Measurements from ENCODE around the gene SLC25A46.
"Not testable (repeated sequence)": the region's sequence is repeated elsewhere in the genome, so short reads cannot be mapped to it uniquely, and the experiment has no call there.

SLC25A46 gene

GRCh38 chr5:110738812-110739651 lies at the start of gene SLC25A46:
TSS of gene SLC25A46 (plus strand) at chr5:110739007. CDS start at chr5:110739120, 113 bp downstream.
- DNase-seq = peak; percentile 86

DNA sequence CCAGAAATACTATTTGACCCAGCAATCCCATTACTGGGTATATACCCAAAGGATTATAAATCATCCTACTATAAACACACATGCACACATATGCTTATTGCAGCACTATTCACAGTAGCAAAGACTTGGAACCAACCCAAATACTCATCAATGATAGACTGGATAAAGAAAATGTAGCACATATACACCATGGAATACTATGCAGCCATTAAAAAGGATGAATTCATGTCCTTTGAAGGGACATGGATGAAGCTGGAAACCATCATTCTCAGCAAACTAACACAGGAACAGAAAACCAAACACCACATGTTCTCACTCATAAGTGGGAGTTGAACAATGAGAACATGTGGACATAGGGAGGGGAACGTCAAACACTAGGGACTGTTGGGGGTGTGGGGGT lies 48.2 kb upstream of the SLC25A46 start:
- DNase-seq = not testable (repeated sequence)

DNA sequence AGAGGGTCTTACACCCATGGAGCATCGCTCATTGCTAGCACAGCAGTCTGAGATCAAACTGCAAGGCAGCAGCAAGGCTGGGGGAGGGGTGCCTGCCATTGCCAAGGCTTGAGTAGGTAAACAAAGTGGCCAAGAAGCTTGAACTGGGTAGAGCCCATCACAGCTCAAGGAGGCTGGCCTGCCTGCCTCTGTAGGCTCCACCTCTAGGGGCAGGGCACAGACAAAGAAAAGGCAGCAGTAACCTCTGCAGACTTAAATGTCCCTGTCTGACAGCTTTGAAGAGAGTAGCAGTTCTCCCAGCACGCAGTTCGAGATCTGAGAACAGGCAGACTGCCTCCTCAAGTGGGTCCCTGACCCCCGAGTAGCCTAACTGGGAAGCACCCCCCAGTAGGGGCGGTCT lies 46.1 kb upstream of the SLC25A46 start:
- not testable (repeated sequence) for DNase-seq

- DNase-seq = no peak
Observed at GRCh38 chr5:110702300-110702699, 36.5 kb upstream of the SLC25A46 start.

- DNase-seq = no peak
Observed at GRCh38 chr5:110702704-110703103, 36.1 kb upstream of the SLC25A46 start.

GRCh38 chr5:110703481-110703880 lies 35.3 kb upstream of the SLC25A46 start:
- no peak for DNase-seq

GRCh38 chr5:110705349-110705748 lies 33.5 kb upstream of the SLC25A46 start:
- DNase-seq = no peak

DNA sequence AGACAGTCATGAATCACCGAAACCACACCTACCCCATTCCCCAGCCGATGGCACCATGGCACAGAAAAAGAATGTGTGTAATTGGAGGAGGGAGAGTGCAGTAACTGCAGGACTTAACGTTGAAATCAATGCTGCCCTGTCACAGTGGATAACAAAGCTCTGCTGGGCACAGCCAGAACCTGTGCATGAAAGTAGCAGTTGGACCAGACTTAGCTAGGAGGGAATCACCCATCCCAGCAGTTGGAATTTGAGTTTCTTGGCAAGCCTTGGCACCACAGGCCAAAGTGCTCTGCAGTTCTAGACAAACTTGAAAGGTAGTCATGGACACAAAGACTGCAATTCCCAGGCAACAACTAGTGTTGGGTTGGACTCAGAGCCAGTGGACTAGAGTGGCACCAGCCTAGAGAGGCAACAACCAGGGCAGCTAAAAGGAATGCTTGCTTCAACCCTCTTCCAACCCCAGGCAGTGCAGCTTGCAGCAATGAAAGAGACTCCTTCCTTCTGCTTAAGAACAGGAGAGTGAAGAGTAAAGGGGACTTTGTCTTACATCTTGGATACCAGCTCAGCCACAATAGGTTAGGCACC lies 31.5 kb upstream of the SLC25A46 start:
- DNase-seq = no peak

DNA sequence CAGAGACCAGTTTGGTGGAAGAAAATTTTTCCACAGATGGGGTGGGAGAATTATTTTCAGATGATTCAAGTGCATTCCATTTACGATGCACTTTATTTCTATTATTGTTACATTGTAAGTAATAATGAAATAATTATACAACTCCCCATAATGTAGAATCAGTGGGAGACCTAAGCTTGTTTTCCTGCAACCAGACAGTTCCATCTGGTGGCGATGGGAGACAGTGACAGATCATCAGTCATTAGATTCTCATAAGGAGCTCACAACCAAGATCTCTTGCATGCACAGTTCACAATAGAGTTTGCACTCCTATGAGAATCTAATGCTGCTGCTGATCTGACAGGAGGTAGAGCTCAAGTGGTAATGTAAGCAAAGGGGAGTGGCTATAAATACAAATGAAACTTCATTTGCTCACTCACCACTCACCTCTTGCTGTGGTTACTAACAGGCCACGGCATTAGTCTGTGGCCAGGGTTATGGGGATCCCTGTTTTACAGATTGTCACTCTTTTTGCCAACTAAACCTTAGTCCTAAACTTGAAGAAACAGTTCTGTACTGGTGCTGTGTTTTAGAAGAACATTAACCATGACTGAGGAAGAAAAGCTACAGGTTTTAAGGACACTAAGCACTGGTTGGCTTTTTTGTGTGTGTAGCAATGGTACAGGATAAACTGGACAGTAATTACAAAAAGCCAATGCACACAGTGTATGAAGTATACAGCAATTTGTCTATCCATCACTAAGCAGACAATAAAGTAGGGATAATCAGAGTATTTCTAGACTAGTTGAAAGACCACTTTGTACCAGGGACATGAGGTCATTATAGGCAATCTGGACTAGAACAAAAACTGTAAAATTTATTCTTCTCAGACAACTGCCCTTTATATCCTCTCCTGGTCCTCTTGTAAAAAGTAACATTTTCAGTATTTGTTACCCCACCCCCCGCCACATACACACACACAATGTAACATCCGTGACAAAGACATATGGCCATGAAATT lies 22.3 kb upstream of the SLC25A46 start:
- no peak for DNase-seq

GRCh38 chr5:110718311-110718710 lies 20.5 kb upstream of the SLC25A46 start:
- DNase-seq = no peak

DNA sequence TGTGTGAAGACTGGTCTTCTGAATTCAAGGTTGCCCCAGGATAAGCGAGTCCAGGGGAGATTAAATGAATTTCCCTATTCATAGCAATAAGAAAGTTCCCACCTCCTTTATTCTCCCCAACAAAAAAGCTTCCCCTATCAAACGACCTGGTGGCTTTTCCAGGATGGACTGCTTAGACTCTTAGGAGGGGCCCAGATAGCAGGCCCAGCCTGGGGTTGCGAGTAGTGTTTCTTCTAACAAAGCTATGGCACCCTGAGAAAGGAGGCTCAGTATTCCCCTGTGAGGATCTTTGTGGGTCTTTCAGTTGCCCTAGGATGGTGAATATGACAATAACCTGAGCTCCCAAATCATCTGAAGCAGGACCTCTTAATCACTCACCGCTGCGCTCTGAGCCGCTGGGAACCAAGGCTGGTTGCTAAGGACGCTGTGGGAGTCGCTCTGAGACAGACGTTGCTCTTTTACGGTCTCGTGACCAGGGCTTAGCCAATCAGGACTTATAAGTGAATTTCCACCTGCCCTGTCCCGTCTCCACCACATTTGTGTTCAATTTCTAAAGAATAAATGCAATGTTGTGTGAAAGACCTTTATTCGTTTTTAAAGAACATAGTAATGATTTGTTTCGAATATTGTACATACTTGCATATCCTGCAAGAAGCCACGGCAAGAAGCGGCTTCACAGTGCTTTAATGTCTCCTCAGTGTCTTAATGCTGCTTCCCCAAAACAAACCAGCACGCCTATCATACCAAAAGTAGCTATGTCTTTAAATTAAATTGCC lies 12.4 kb upstream of the SLC25A46 start, which contains the start of gene TMEM232:
Gene TMEM232, minus strand, starts transcription at position 423 of the 776 bp plus-strand sequence. CDS start 59,319 bp downstream, outside the sequence.
- DNase-seq = peak; percentile 65

- no peak for DNase-seq
Observed at GRCh38 chr5:110727025-110727314, 11.8 kb upstream of the SLC25A46 start.

DNA sequence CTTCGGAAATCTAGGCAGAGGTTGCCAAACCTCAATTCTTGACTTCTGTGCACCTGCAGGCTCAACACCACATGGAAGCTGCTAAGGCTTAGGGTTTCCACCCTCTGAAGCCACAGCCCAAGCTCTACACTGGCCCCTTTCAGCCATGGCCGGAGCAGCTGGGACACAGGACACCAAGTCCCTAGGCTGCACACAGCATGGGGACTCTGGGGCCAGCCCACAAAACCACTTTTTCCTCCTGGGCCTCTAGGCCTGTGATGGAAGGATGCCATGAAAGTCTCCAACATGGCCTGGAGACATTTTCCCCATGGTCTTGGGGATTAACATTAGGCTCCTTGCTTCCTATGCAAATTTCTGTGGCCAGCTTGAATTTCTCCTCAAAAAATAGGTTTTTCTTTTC lies 7.3 kb upstream of the SLC25A46 start:
- DNase-seq = not testable (repeated sequence)

DNA sequence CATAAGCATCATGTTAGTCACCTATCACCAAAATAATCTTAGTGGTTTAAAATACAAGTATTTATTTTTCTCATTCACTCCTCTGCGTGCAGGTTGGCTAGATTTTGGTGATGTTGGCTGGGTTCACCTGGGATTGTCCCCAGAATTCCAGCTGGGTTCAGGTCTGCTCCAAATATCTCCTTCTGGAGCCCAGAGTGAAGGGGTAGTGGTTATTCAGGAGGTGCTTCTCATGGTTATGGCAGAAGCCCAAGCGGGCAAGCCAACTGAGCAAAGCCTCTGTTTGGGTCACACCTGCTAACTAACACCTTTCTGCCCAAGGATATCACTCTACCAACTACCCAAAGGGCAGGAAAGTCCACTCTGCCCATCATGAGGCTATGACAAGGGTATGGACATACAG lies 4.7 kb upstream of the SLC25A46 start:
- DNase-seq = no peak

GRCh38 chr5:110735556-110735955 lies 3.3 kb upstream of the SLC25A46 start:
- DNase-seq = no peak

GRCh38 chr5:110736753-110737152 lies 2.1 kb upstream of the SLC25A46 start:
- DNase-seq = no peak

DNA sequence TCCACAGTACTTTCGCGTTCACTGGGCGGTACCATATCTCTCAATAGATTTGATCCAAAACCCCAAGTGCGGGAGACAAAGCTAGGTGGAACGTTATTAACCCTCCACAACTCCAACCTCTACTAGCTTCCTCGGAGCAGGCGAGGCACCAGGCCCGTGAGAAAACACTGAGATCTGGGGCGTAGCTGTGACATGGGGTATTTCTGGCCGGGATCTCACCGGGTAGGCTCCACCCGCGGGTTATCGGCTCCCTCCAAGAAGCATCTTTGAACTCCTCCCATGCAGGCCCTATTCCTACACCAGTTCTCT lies 350 bp upstream of the SLC25A46 start:
- DNase-seq = no peak

DNA sequence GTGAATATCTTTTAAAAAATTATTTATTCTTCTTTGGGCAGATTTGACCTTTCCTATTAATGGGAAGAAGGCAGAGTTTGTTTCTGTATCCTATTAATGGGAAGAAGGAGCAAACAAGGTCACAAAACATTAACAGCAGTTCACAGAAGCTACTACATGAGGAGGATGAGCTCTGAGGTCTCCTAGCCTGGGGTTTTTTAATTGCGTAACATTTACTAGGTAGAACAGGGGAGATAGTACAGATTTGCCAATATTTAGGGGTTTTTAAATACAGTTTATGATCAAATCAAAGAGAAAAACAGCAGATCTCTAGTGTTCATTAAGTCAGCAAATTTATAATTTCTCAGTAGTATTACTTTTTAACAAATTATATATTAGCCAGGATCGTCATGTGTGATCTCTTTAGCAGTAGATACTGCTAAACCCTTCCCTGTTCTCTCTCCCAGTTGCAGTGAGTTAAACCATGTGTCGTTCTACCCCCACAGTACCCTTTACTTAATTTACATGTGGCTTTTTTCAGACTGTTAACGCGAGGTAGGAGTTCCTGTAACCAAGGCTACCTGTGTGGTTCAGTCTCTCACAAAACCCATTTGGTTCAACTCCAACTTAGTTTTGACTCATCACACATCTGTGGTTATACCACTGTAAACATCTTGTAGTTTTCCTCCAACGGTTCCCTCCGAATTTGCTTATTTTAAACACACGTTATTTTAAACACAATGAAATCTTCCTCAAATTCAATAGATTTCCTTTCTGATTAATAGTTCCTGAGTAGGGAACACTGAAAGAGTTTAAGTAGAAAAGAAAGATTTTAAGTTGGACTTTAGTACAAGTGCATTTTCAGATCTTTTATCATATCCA lies 13.3 kb downstream of the SLC25A46 start:
- peak; percentile 10 for DNase-seq

DNA sequence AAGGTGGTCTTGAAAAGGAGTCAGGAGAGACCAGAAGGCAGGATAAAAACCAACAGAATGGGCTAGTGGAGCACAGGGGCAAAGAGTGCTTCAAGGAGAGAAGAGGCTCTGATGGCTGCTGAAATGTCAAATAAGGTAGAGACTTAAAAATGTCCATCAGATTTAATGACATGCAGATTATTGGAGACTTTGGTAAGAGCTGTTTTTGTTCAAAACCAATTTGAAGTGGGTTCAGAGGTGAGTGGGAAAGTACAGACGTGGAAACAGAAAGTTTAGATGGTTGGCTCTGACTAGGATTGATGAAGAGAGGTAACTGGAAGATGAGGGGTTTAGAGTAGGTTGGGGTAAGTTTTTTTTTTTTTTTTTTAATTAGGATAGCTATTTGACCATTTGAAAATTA lies 14.1 kb downstream of the SLC25A46 start:
- DNase-seq = no peak

- no peak for DNase-seq
Observed at GRCh38 chr5:110753600-110753999, 14.8 kb downstream of the SLC25A46 start.

GRCh38 chr5:110754181-110754580 lies 15.4 kb downstream of the SLC25A46 start:
- DNase-seq = no peak
